GM21717 (cell line): Measurements from ENCODE around the gene FHOD1.

Experiments
- ATAC-seq: cut with Tn5 transposase; IDR thresholded peaks from one replicate; pipeline ENCODE4 v1.9.1; 2021; ENCODE audit warnings: mild to moderate bottlenecking, moderate library complexity; ENCODE audit not compliant: unreplicated experiment

Gene FHOD1

GRCh38 chr16:67179421-67180080, 67.7 kb downstream of the FHOD1 start:
- no peak for ATAC-seq
